Esophagus squamous epithelium (tissue), 4 donors: ENCODE measurements around the gene PLEKHM3.

Experiments used
- POLR2A ChIP-seq, 4 donors: fragments of 450-650 bp; IDR thresholded peaks; one replicate each; pipeline ENCODE4 v1.6.1; 2017; ENCODE audit warnings: antibody characterized with exemption in 4 of 4, mild to moderate bottlenecking in 4 of 4, moderate library complexity in 3 of 4
- TF ChIP-seq, protein P1 (sequence below), 6 experiments: fragments of 450-650 bp in 4 of 6; fragments of 200-600 bp in 2 of 6; sonication (generic) in 2 of 6; IDR thresholded peaks; one replicate each; pipeline ENCODE4 v1.5.1; 2016 to 2019; ENCODE audit warnings: antibody characterized with exemption in 6 of 6, mild to moderate bottlenecking in 4 of 6, moderate library complexity in 4 of 6

- TF ChIP-seq, protein P1, sequence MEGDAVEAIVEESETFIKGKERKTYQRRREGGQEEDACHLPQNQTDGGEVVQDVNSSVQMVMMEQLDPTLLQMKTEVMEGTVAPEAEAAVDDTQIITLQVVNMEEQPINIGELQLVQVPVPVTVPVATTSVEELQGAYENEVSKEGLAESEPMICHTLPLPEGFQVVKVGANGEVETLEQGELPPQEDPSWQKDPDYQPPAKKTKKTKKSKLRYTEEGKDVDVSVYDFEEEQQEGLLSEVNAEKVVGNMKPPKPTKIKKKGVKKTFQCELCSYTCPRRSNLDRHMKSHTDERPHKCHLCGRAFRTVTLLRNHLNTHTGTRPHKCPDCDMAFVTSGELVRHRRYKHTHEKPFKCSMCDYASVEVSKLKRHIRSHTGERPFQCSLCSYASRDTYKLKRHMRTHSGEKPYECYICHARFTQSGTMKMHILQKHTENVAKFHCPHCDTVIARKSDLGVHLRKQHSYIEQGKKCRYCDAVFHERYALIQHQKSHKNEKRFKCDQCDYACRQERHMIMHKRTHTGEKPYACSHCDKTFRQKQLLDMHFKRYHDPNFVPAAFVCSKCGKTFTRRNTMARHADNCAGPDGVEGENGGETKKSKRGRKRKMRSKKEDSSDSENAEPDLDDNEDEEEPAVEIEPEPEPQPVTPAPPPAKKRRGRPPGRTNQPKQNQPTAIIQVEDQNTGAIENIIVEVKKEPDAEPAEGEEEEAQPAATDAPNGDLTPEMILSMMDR (IDR thresholded peaks at IDR 0.05): no peak
- no peak for TF ChIP-seq POLR2A (IDR thresholded peaks at IDR 0.05)
Observed at GRCh38 chr2:207777124-207777523, 248.2 kb downstream of the PLEKHM3 start.
